D721Med (cell line): Measurements from ENCODE around the gene SERPINE2.

Experiments
- DNase-seq: peaks from one replicate; pipeline ENCODE4 v3.0.0; 2011; ENCODE audit warnings: low spot score; ENCODE audit not compliant: insufficient read length
- FAIRE-seq: peaks from 2 replicates; lab custom pipeline; 2011; peaks lifted over from hg19 to GRCh38; lab: Jason Lieb, UNC
- CTCF ChIP-seq: IDR thresholded peaks from 2 replicates; pipeline ENCODE4 v1.5.1; 2012; ENCODE audit warnings: mild to moderate bottlenecking, control low read depth; ENCODE audit not compliant: insufficient read depth; ENCODE audit errors: missing control alignments

The SERPINE2 gene

GRCh38 chr2:224036731-224037361 lies 2.2 kb downstream of the SERPINE2 start:
- no peak for FAIRE-seq
- no peak for TF ChIP-seq CTCF
- no peak for DNase-seq

DNA sequence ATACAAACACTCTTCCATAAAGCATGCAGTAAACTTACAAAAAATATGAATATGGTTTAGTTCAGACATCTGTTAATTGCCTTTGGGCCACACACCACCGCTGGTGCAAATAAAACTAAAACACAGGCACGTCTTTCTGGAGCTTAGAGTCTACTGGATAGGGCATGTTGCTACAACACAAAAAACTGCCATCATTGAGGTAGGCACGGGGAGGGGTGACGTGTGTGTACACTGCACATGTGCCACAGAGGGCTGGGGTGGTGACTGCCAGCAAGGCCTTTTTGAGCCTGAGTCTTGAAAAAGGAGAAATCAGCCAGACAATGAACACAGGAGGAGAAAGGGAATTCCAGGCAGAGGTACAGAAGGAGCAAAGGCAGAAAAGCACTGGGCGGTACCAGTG lies 5.1 kb downstream of the SERPINE2 start:
- FAIRE-seq (no peak), DNase-seq (no peak)
- no peak for TF ChIP-seq CTCF

DNA sequence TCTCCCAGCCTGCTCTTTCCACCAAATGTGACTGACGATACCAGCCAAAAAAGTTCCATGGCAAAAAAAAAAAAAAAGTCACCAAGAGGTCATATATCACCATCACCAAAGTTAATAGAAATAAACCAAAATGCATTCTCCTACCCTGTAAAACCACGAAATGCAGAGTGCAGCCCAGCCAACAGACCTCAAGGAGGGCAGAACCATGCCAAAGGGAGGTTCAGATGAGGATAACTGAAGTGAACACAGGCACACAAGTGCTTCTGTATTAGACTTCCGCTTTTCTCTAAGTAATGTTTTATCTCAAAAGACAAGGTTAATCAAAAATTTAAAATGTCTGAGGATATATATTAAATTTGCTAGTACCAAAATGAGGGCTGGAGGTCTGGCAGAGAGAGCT lies 5.5 kb downstream of the SERPINE2 start:
- no peak for DNase-seq
- no peak for FAIRE-seq
- no peak for TF ChIP-seq CTCF

- no peak for TF ChIP-seq CTCF
- DNase-seq (no peak), FAIRE-seq (no peak)
Measured at GRCh38 chr2:224032283-224032682, 6.8 kb downstream of the SERPINE2 start.

GRCh38 chr2:224031358-224031970 lies 7.6 kb downstream of the SERPINE2 start:
- no peak for FAIRE-seq
- DNase-seq = no peak

DNA sequence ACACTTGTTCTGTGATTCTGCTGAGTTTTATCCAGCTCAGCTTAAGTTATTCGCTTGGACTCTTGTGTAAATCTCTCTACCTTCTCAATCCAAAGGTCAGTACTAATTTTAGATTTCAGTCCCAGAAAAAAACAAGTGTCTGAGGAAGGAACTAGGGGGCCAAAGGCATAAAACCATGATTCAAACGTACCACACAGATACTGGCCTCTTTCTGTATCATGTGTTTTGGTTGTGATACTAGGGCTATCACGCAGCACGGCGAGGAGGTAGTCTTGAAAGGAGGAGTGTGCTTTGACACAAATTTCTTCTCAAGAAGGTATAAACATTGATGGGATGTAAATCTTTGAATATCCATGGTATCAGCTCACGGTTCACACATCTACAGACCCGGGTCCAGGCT lies 8.3 kb downstream of the SERPINE2 start:
- no peak for DNase-seq
- no peak for TF ChIP-seq CTCF
- no peak for FAIRE-seq

More at GRCh38 chr2:224031358-224031970, 7.6 kb downstream of the SERPINE2 start:
- TF ChIP-seq CTCF = no peak

DNA sequence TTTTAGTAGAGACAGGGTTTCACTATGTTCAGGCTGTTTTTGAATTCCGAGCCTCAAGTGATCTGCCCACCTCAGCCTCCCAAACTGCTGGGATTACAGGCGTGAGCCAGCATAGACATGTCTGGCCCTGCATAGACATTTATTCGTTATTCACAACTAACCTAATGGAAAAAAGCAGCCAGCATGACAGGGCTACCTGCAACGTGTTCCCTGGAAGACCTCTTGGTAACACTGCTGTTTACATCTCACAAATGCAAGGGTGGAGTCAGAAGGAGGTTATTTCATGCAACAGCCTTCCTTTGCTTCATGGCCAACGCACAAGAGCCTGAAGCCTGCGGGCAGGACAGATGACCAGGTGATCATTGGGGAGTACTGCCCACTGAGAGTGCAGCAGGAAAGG lies 9.2 kb downstream of the SERPINE2 start:
- TF ChIP-seq CTCF = no peak
- FAIRE-seq = no peak
- DNase-seq = no peak
